Measurements from ENCODE around the gene CLDN14.

DNA sequence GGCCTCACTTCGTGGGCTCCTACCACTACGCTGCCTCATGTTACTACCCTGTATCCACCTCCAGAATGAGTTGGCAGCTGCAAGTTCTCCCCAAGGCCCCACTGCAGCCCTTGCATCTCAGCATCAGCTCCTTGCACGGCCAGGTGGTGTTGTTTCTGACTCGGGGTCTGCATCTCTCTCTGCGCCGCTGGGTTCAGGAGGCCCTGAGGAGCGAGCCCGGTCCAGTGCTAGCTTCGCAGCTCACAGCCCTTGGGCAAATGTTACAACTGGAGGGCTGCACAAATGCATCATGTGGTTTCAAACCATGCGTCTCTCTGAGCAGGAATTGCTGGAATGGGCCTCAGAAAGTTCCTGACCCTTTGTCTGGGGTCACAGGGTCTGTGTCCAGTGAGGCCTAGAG, 3.2 kb upstream of the CLDN14 start:
- TF ChIP-seq POLR2AphosphoS5 (IDR thresholded peaks at IDR 0.05; ENCODE audit: low read depth, low read length) (no peak), POLR2A (IDR thresholded peaks at IDR 0.05; ENCODE audit: low read depth, low read length) (no peak)
